Measurements from ENCODE around the gene SLCO4A1. TPM values are rescaled to one million over a fixed set of nuclear protein-coding genes. Genes with fewer than 3 reads are reported as not detected.

Gene SLCO4A1
- total and polyA plus RNA-seq, 2 donors (not counting 3 experiments of a cell fraction or from before 2014, with no cell fraction given): 1.4 to 4.1 TPM

- peaks cover 16% of the 10 kb centered on the region for H3K4me1 ChIP-seq (ENCODE audit: control insufficient read depth, extremely low read depth, insufficient read depth, low read length)
- CTCF ChIA-PET: no interaction called here
- dilution Hi-C loops (cut with MboI; ENCODE audit: extremely low pct_ligation_motif_present, low sequenced_read_pairs) (no loop called here), intact Hi-C loops (cut with micrococcal nuclease) (no loop called here)
- no peaks in the 10 kb centered on the region for H4K20me1 ChIP-seq (replicated peaks; ENCODE audit: control insufficient read depth, extremely low read depth, insufficient read depth, low read length)
- no peak overlapping the region for H2AFZ ChIP-seq (ENCODE audit: low read depth, low read length)
- H3K36me3 ChIP-seq (ENCODE audit: control insufficient read depth in 2 of 2, extremely low read depth in 1 of 2, insufficient read depth in 2 of 2, low read length in 2 of 2): no peaks in the 10 kb centered on the region
- H3K9me3 ChIP-seq (replicated peaks; ENCODE audit: control insufficient read depth, insufficient read depth, low read length): no peaks in the 10 kb centered on the region
- TF ChIP-seq POLR2A (IDR thresholded peaks at IDR 0.05; ENCODE audit: low read depth, low read length) (no peak), JUN (IDR thresholded peaks at IDR 0.05; ENCODE audit: borderline replicate concordance, insufficient read depth, insufficient read length, low read depth) (no peak), POLR2AphosphoS5 (IDR thresholded peaks at IDR 0.05; ENCODE audit: insufficient read depth, low read depth, low read length) (no peak), FOS (IDR thresholded peaks at IDR 0.05; ENCODE audit: borderline replicate concordance, insufficient read depth, low read length) (no peak), EZH2 (IDR thresholded peaks at IDR 0.05; ENCODE audit: borderline replicate concordance, low read depth, low read length, severe bottlenecking) (no peak), GATA2 (IDR thresholded peaks at IDR 0.05; ENCODE audit: insufficient read depth, insufficient read length, low read depth, low read length) (no peak), MYC (IDR thresholded peaks at IDR 0.05; ENCODE audit: low read depth, low read length) (no peak)
- TF ChIP-seq, protein P1, sequence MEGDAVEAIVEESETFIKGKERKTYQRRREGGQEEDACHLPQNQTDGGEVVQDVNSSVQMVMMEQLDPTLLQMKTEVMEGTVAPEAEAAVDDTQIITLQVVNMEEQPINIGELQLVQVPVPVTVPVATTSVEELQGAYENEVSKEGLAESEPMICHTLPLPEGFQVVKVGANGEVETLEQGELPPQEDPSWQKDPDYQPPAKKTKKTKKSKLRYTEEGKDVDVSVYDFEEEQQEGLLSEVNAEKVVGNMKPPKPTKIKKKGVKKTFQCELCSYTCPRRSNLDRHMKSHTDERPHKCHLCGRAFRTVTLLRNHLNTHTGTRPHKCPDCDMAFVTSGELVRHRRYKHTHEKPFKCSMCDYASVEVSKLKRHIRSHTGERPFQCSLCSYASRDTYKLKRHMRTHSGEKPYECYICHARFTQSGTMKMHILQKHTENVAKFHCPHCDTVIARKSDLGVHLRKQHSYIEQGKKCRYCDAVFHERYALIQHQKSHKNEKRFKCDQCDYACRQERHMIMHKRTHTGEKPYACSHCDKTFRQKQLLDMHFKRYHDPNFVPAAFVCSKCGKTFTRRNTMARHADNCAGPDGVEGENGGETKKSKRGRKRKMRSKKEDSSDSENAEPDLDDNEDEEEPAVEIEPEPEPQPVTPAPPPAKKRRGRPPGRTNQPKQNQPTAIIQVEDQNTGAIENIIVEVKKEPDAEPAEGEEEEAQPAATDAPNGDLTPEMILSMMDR (IDR thresholded peaks at IDR 0.05; ENCODE audit: extremely low read depth in 1 of 2, insufficient read depth in 1 of 2, low read depth in 1 of 2, low read length in 2 of 2): no peak
- TF ChIP-seq, protein P2, sequence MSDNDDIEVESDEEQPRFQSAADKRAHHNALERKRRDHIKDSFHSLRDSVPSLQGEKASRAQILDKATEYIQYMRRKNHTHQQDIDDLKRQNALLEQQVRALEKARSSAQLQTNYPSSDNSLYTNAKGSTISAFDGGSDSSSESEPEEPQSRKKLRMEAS (IDR thresholded peaks at IDR 0.05; ENCODE audit: insufficient read depth, insufficient read length): no peak
- no peaks in the 10 kb centered on the region for H3K27me3 ChIP-seq (ENCODE audit: control insufficient read depth in 2 of 2, insufficient read depth in 2 of 2, low read length in 2 of 2)
- H3K9ac ChIP-seq (replicated peaks; ENCODE audit: extremely low read depth, insufficient read depth, low read length): no peak overlapping the region
- H3K9me1 ChIP-seq (replicated peaks; ENCODE audit: control insufficient read depth, extremely low read depth, insufficient read depth, low read length): no peaks in the 10 kb centered on the region
- FAIRE-seq (no peak), DNase-seq (ENCODE audit: low read depth, low spot score) (no peak)
- no peak overlapping the region for H3K4me2 ChIP-seq (ENCODE audit: insufficient read depth, low read length)
- H3K79me2 ChIP-seq (ENCODE audit: control insufficient read depth, insufficient read depth, low read length): no peaks in the 10 kb centered on the region
- no peak overlapping the region for H3K27ac ChIP-seq (ENCODE audit: insufficient read depth, low read depth, low read length)
- POLR2A ChIA-PET: interaction anchor here (0.5 kb wide), 1 partner anchor 213 kb away, joined by 5 read pairs; the partner anchor contains the start of gene RPS21
- BruUV-seq (replicated peaks): no TSS peak
- no peak overlapping the region for H3K4me3 ChIP-seq (replicated peaks in 1 of 3; ENCODE audit: insufficient read depth in 1 of 3, low read depth in 1 of 3, low read length in 3 of 3)
Observed at GRCh38 chr20:62599216-62600110, 42.8 kb upstream of the SLCO4A1 start.
